Sigmoid colon (tissue), 7 donors: ENCODE measurements around the gene GPR142. TPM values are rescaled to one million over a fixed set of nuclear protein-coding genes. Genes with fewer than 3 reads are reported as not detected.

Experiments
- DNase-seq: peaks from one replicate; pipeline ENCODE4 v3.0.0-alpha.2; 2019
- H3K27ac ChIP-seq, 4 donors: fragments of 200-600 bp; sonication (generic); one replicate each; pipeline ENCODE4 v1.5.1; 2016 to 2019; ENCODE audit warnings: mild to moderate bottlenecking in 1 of 4
- H3K27me3 ChIP-seq, 3 donors: fragments of 200-600 bp; sonication (generic); one replicate each; pipeline ENCODE4 v1.5.1; 2019; ENCODE audit warnings: mild to moderate bottlenecking in 1 of 3
- H3K36me3 ChIP-seq, 4 donors: fragments of 200-600 bp; sonication (generic); one replicate each; pipeline ENCODE4 v1.5.1; 2016 to 2019
- H3K4me1 ChIP-seq, 4 donors: fragments of 200-600 bp; sonication (generic); one replicate each; pipeline ENCODE4 v1.5.1; 2017 to 2019
- H3K4me3 ChIP-seq, 4 donors: fragments of 200-600 bp; sonication (generic); one replicate each; pipeline ENCODE4 v1.5.1; 2017 to 2019; ENCODE audit warnings: mild to moderate bottlenecking in 2 of 4, moderate library complexity in 1 of 4
- H3K9me3 ChIP-seq, 4 donors: fragments of 200-600 bp in 3 of 4; sonication (generic) in 3 of 4; one replicate each; pipeline versions ENCODE4 v1.5.1 to v1.6.1; 2013 to 2019
- CTCF ChIP-seq, 4 experiments: fragments of 450-650 bp in 3 of 4; fragments of 200-600 bp in 1 of 4; IDR thresholded peaks; one replicate each; pipeline ENCODE4 v1.5.1; 2016 to 2019; ENCODE audit warnings: antibody characterized with exemption in 4 of 4, mild to moderate bottlenecking in 3 of 4, moderate library complexity in 2 of 4
- EP300 ChIP-seq, 4 donors: sonication (generic); formaldehyde crosslinking; IDR thresholded peaks; one replicate each; pipeline ENCODE4 v1.6.1; 2017; ENCODE audit warnings: antibody characterized with exemption in 4 of 4
- POLR2A ChIP-seq, 2 donors: fragments of 450-650 bp; IDR thresholded peaks; one replicate each; pipeline ENCODE4 v1.6.1; 2016; ENCODE audit warnings: antibody characterized with exemption in 2 of 2, mild to moderate bottlenecking in 2 of 2, moderate library complexity in 2 of 2
- POLR2AphosphoS5 ChIP-seq, 4 donors: sonication (generic); formaldehyde crosslinking; IDR thresholded peaks; one replicate each; pipeline ENCODE4 v1.6.1; 2017; ENCODE audit warnings: antibody characterized with exemption in 4 of 4
- WGBS, 2 donors: extraction: QIAGEN DNeasy Blood & Tissue Kit; methylation state at CpG; one replicate each; pipeline ENCODE4 v1.1.7; 2013; 5-methylcytosine and 5-hydroxymethylcytosine counted together
- intact Hi-C: fragments of 100-400 bp; cut with DNase I; formaldehyde crosslinking; loops from one replicate; pipeline ENCODE4 v1.15.1; 2023
- polyA plus RNA-seq, 3 donors: library from polyadenylated mRNA; stranded (reverse); fragments of 200-250 nt; gene quantifications; one replicate each; pipeline ENCODE4 v1.2.3, GENCODE V29; 2013
- total RNA-seq, 4 donors: library from RNA; depleted of rRNA; stranded (reverse); fragments of >200 nt; gene quantifications; one replicate each; pipeline ENCODE4 v1.1.0, GENCODE V29; 2016
- donor health status: healthy with polysubstance abuse.
- donor health status: Bipolar disorder and iron deficiency.
- donor health status: healthy.

Gene GPR142
- total and polyA plus RNA-seq, 7 donors = 0.16 to 1.8 TPM; not detected in 5

- no peak overlapping the region for H3K27ac ChIP-seq
- no peaks in the 10 kb centered on the region for H3K36me3 ChIP-seq
- no peak overlapping the region for H3K4me3 ChIP-seq
- no peaks in the 10 kb centered on the region for H3K9me3 ChIP-seq
- no peak for DNase-seq
- H3K4me1 ChIP-seq = peaks cover 0 to 7% (median 6%) of the 10 kb centered on the region in 4 donors
- WGBS, 2 donors = 95% methylated on average over 26 of the region's 26 CpGs
- TF ChIP-seq EP300 (IDR thresholded peaks at IDR 0.05) = no peak
- no peak for TF ChIP-seq CTCF (IDR thresholded peaks at IDR 0.05)
- TF ChIP-seq POLR2AphosphoS5 (IDR thresholded peaks at IDR 0.05) = no peak
- TF ChIP-seq POLR2A (IDR thresholded peaks at IDR 0.05) = no peak
- intact Hi-C loops = no loop called here
- peaks cover 0 to 23% (median 6%) of the 10 kb centered on the region in 3 donors for H3K27me3 ChIP-seq
Observed at GRCh38 chr17:74371653-74372147, 4.4 kb downstream of the GPR142 start.

- peaks cover 0 to 22% (median 6%) of the 10 kb centered on the region in 3 donors for H3K27me3 ChIP-seq
- TF ChIP-seq POLR2A (IDR thresholded peaks at IDR 0.05) (no peak), POLR2AphosphoS5 (IDR thresholded peaks at IDR 0.05) (no peak), CTCF (IDR thresholded peaks at IDR 0.05) (no peak), EP300 (IDR thresholded peaks at IDR 0.05) (no peak)
- peaks cover 0 to 7% (median 6%) of the 10 kb centered on the region in 4 donors for H3K4me1 ChIP-seq
- no peak overlapping the region for H3K4me3 ChIP-seq
- H3K36me3 ChIP-seq = no peaks in the 10 kb centered on the region
- no peak overlapping the region for H3K27ac ChIP-seq
- intact Hi-C loops = no loop called here
- DNase-seq = no peak
- H3K9me3 ChIP-seq = no peaks in the 10 kb centered on the region
- WGBS, 2 donors = 85 to 92% methylated on average over 9 of the region's 9 CpGs
Observed at GRCh38 chr17:74372426-74372825, 5.1 kb downstream of the GPR142 start.

- intact Hi-C loops = no loop called here
- DNase-seq = no peak
- peak in 1 of 4 donors; percentile 17 for TF ChIP-seq POLR2AphosphoS5 (IDR thresholded peaks at IDR 0.05)
- no peak for TF ChIP-seq CTCF (IDR thresholded peaks at IDR 0.05)
- TF ChIP-seq POLR2A (IDR thresholded peaks at IDR 0.05) = no peak
- TF ChIP-seq EP300 (IDR thresholded peaks at IDR 0.05) = no peak
- H3K36me3 ChIP-seq = no peaks in the 10 kb centered on the region
- no peak overlapping the region for H3K4me3 ChIP-seq
- H3K4me1 ChIP-seq = peaks cover 0 to 7% (median under 1%) of the 10 kb centered on the region in 4 donors
- peaks cover 0 to 8% (median 0%) of the 10 kb centered on the region in 3 donors for H3K27me3 ChIP-seq
- H3K27ac ChIP-seq = peak overlapping the region in 1 of 4 donors; percentile 15
- no peaks in the 10 kb centered on the region for H3K9me3 ChIP-seq
- WGBS, 2 donors = 62 to 84% methylated on average over 15 of the region's 15 CpGs
Observed at GRCh38 chr17:74373838-74374606, 6.7 kb downstream of the GPR142 start.

GRCh38 chr17:74374858-74375257 lies 7.6 kb downstream of the GPR142 start:
- no peak for DNase-seq
- Histone ChIP-seq H3K4me1 (peaks cover 0 to 14% (median 9%) of the 10 kb centered on the region in 4 donors), H3K27me3 (peaks cover 0 to 2% (median 0%) of the 10 kb centered on the region in 3 donors), H3K9me3 (no peaks in the 10 kb centered on the region), H3K36me3 (no peaks in the 10 kb centered on the region), H3K4me3 (no peak overlapping the region), H3K27ac (no peak overlapping the region)
- 85 to 89% methylated on average over 3 of the region's 3 CpGs for WGBS, 2 donors
- intact Hi-C loops = no loop called here
- TF ChIP-seq POLR2A (IDR thresholded peaks at IDR 0.05) = no peak
- TF ChIP-seq POLR2AphosphoS5 (IDR thresholded peaks at IDR 0.05) = no peak
- no peak for TF ChIP-seq EP300 (IDR thresholded peaks at IDR 0.05)
- TF ChIP-seq CTCF (IDR thresholded peaks at IDR 0.05) = no peak
